GDM1 (cell line): ENCODE data around the gene CAP2.

Experiments
- DNase-seq: peaks from one replicate; lab custom pipeline; 2025; lab: John Stamatoyannopoulos, UW

CAP2 gene

GRCh38 chr6:17474289-17474688 is 80.9 kb downstream of the CAP2 start:
- DNase-seq: no peak

- DNase-seq: no peak
These were observed 82.3 kb downstream of the CAP2 start for GRCh38 chr6:17475606-17476244.

- no peak for DNase-seq
These were observed 83.1 kb downstream of the CAP2 start for GRCh38 chr6:17476511-17476910.

GRCh38 chr6:17477356-17477755 is 84.0 kb downstream of the CAP2 start:
- DNase-seq: no peak

GRCh38 chr6:17478223-17478907 is 85.0 kb downstream of the CAP2 start:
- no peak for DNase-seq

GRCh38 chr6:17478946-17479345 is 85.6 kb downstream of the CAP2 start:
- DNase-seq: no peak

GRCh38 chr6:17480476-17480875 is 87.1 kb downstream of the CAP2 start:
- DNase-seq: no peak

GRCh38 chr6:17482711-17483110 is 89.3 kb downstream of the CAP2 start:
- no peak for DNase-seq

- no peak for DNase-seq
These were observed 90.1 kb downstream of the CAP2 start for GRCh38 chr6:17483391-17484016.

GRCh38 chr6:17484201-17484849 is 90.9 kb downstream of the CAP2 start:
- no peak for DNase-seq

- no peak for DNase-seq
These were observed 91.8 kb downstream of the CAP2 start for GRCh38 chr6:17485181-17485580.

- DNase-seq: no peak
These were observed 92.6 kb downstream of the CAP2 start for GRCh38 chr6:17485946-17486345.

- DNase-seq: no peak
These were observed 93.3 kb downstream of the CAP2 start for GRCh38 chr6:17486680-17487079.

GRCh38 chr6:17490724-17491123 is 97.3 kb downstream of the CAP2 start:
- no peak for DNase-seq

GRCh38 chr6:17491416-17492142 is 98.2 kb downstream of the CAP2 start:
- no peak for DNase-seq

GRCh38 chr6:17492350-17492749 is 99.0 kb downstream of the CAP2 start:
- no peak for DNase-seq

- DNase-seq: no peak
These were observed 99.9 kb downstream of the CAP2 start for GRCh38 chr6:17493286-17493685.

- DNase-seq: no peak
These were observed 100.8 kb downstream of the CAP2 start for GRCh38 chr6:17494177-17494576.

- no peak for DNase-seq
These were observed 101.5 kb downstream of the CAP2 start for GRCh38 chr6:17494919-17495318.

- no peak for DNase-seq
These were observed 104.2 kb downstream of the CAP2 start for GRCh38 chr6:17497535-17498095.

- no peak for DNase-seq
These were observed 108.0 kb downstream of the CAP2 start for GRCh38 chr6:17501442-17501841.
